A673 (cell line): Measurements from ENCODE around the gene CACNA2D3.
"Not testable (repeated sequence)": the region's sequence is repeated elsewhere in the genome, so short reads cannot be mapped to it uniquely, and the experiment has no call there.

Experiments
- CTCF ChIP-seq: fragments of 300-800, 200-600 bp; sonication (generic); conservative IDR thresholded peaks from 2 replicates; pipeline ENCODE4 v1.5.1; 2017; ENCODE audit warnings: low read depth, mild to moderate bottlenecking, antibody characterized with exemption, low read length, moderate library complexity, mixed read lengths
- EZH2 ChIP-seq: fragments of 200-600 bp; sonication (generic); IDR thresholded peaks from 2 replicates; pipeline ENCODE4 v1.6.1; 2017; ENCODE audit warnings: borderline replicate concordance, low read depth, mild to moderate bottlenecking, mixed read lengths, antibody characterized with exemption, low read length; ENCODE audit not compliant: poor library complexity, severe bottlenecking

GRCh38 chr3:54464554-54464953 lies 342.2 kb downstream of the CACNA2D3 start:
- not testable (repeated sequence) for TF ChIP-seq CTCF, EZH2
